Activated naive CD4-positive, alpha-beta T cell treated with Interleukin-2 at 50 U/mL for 16 hours (primary cell): Measurements from ENCODE around the gene HIC1.
A peak's percentile ranks its signal among the peaks of the same experiment; 100 is the strongest.

ENCODE experiments used
- DNase-seq: peaks from one replicate; pipeline ENCODE4 v3.0.0-alpha.2; 2020

HIC1 gene

GRCh38 chr17:2077040-2077439 lies 22.1 kb downstream of the HIC1 start:
- DNase-seq = no peak

DNA sequence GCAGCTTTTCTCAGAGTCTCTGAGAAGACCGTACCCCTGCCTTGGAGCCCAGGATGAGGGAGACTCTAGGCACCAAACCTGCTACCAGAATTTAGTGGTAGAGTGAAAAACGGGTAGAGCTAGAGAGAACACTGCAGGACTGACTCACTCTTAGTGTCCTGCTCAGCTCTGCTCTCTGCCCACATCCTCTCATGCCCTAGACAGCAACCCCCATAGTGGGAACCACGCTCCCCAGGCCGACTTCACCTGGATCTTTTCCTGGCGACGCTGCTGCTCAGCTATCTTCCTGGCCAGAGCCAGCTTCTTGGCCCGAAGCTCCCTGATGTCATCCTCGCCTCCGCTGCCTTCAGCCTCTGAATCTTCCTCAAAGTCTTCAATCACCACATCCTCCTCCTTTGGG lies 26.7 kb downstream of the HIC1 start:
- DNase-seq = no peak

DNA sequence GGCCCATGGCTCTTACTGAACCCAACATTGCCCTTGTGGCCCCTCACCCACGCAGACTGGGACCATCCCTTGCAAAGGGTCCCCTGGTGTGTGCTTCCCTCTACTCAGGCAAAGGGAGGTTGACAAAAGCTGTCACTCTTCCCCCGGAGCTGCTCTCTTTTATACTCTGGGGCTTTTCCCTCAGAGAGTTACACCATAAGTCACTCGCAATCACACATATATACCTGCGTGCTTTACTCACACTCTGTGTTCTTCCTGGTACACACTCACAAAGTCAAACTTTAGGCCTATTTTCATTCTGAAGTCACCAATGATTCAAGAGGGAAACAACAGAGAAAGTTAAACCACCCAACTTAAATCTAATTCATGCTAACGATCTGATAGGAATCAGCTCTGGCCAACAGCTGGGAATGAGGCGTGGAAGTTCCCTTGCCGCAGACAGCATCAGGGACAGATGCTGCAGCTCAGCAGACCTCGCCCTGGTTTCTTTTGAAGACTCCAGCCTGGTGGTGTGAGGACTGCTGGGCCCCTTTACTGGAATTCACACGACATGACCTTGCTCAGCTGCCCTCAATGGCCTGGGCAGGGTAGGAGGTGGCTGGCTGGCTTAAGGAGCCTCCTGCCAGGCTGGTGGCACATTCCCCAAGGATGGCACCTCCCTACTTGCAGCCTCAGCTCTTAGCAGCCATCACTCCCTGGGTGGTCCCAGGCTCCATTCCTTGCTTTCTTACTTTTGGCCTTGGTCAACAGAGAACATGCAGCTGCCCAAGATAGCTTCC lies 27.3 kb downstream of the HIC1 start:
- DNase-seq = no peak

DNA sequence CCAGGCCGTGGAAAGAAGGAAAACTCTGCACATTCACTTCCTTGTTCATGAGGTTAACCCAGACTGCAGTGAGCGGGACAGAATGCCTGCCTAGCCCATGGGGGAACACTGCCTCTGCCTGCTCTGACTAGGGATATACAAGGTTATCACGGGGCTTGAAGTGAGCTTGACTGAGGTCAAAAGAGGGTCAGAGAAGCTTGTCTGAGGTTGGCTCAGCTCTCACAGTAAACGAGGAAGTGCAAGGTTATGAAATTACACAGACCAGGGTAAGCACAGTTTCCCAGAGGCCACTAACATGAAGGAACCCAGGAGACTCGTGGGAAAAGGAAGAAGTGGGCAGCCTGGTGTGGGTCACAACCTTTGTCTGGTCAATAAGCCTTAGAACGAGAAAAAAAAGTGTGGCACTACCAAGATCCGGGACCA lies 28.7 kb downstream of the HIC1 start:
- DNase-seq = no peak

DNA sequence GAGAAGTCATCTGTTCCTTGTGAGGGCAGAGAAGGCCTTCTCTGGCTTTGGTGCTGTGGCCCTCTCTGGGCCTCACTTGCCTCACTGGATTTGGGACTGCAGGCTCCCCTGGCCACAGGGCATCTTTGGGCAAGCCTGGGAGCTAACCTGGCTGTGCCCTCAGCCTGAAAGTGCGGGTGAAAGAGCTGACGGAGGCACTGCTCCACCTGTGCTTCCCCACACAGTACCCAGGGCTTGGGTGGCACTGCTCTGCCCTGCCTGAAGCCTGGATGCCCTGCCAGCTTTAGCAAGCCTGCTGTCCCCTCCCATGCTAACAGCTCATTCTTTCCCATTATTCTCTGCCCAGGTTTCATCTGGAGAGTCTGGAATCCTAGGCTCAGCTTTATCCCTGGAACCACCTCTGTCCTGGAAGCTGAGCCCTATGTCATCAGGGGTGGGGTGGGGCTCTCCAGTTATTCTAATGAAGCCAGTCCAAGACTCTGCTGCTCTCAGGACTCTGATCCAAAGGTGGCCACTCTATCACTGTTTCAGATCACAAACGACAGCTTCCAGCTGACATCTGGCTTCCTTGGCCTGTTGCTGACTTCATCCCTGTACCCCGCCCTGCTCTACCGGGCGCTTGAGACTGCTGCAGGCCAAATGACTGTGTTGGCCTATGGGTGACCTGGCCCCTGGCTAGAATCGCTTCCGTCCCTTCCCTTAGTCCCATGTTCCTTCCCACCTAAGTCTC lies 29.3 kb downstream of the HIC1 start:
- no peak for DNase-seq

DNA sequence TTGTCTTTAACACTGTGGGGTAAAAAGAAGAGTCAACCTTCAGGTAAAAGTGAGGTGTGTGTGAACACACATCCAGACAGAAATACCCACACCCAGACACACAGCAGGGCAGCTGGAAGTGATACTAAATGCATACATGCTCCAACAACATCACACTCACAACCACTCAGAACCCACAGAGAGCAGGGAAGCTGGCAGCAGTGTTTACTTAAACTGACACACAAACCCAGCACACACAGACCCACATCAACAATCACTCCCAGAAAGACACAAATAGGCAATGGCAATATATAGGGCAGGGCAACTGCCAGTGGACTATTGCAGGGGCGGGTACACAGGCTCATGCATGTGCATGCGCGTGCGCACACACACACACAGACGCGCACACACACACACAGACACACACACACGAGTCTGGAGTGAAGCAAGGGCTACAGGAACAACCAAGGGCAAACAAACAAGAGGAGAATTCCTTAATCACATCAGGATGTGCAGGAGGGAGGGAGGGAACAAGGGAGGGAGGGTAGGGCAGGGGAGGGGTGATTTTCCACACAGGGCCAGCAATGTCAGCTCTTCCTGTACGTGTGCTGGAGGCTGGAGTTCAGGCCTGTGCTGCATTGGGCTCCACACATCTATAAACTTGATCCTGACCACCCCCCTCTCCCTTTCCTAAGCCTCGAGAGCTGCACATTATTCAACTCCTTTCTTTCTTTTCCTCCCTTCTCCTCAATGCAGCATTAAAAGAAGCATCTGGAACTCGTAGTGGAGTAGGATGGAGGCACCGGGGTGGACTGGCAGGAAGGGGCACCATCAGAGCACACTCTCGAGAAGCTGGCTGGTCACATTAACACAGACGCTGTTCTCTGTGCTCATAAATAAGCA lies 30.1 kb downstream of the HIC1 start:
- DNase-seq = no peak

GRCh38 chr17:2085648-2085949 lies 30.7 kb downstream of the HIC1 start:
- DNase-seq = no peak

GRCh38 chr17:2086306-2086705 lies 31.4 kb downstream of the HIC1 start:
- no peak for DNase-seq

DNA sequence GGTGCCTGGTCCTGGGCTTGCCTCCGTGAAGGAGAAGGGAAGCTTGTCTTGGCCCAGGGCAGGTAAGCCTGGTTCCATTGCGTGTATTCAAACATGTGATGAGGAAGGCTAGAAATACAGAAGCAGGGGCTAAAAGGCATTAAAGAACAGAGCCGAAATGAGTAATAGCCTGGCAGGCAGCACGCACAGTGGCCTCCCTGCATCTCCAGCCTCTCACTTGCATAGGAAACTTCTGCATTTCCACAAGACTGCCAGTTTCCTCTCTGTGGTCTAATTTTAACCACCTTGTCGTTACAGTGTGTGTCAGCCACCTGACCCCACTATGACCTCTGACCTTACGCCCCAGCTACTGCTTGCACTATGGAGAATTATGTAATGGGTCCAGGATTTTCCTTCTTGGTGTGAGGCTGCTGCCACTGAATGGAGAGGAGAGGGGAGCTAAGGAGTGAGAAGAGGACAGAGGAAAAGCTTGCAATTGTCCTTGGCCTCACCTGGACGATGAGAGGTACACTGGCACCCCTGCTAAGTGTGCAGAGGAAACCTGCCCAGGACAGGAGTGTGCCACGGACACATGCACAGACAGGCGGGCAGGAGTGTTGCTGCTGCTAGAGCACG lies 32.8 kb downstream of the HIC1 start:
- peak; percentile 66 for DNase-seq

DNA sequence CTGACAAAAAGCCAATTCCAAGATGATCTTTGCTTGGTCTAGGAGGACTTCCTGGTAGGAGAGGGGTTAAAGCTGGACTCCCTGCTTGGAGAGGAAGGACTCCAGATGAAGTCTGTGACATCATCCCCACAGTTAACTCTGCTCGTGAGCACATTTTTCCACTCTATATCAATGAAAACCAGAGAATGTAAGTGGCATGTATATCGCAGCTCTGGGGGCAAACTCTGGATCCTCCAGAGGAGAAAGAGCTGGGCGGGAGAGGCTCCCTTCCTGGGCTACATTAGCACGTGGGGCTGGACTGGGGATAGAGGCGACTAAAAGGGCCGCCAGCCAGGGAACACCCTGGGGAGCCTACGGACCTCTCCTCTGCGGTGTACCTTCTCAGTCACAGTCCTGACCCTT lies 34.1 kb downstream of the HIC1 start:
- DNase-seq = peak; percentile 14

DNA sequence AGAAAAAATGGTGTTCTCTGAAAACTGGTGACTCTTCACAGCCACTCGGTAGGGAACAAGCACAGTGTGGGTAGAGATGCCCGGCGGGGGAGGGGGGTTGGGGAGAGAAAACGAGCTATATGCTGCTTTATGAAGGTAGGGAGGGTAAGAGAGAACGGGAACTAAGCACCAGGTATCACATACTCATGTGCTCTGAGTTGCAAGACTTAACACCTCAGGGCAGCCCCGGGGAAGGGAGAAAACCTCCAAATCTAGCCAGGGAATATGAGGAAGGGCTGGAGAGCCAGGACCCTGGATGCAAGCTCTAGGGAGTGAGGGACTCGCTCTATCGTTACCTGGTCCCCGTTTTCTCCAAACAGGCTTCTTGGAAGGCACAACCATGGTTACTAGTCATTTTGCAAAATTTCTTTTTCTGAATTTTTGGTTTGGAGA lies 35.3 kb downstream of the HIC1 start:
- peak; percentile 34 for DNase-seq

- no peak for DNase-seq
These were observed 36.1 kb downstream of the HIC1 start for GRCh38 chr17:2090804-2091534.

DNA sequence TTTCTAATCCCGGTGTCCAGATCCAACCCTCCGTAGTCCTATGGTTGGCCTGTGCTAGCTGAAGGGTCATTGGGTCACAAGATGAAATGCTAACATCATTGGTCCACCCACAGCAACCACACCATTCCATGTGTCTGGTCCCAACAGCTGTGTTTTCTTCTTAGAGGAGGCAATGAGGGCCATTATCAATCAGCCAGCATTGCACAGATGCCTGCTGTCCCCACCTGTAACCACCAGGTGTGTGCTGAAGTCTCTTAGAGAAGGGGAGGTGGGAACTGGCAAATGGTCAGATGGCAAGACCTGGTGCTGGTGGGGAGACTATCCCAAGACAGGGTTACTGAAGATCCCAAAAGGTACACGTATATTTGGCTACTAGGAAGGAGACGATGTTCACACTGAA lies 37.4 kb downstream of the HIC1 start:
- DNase-seq = no peak

DNA sequence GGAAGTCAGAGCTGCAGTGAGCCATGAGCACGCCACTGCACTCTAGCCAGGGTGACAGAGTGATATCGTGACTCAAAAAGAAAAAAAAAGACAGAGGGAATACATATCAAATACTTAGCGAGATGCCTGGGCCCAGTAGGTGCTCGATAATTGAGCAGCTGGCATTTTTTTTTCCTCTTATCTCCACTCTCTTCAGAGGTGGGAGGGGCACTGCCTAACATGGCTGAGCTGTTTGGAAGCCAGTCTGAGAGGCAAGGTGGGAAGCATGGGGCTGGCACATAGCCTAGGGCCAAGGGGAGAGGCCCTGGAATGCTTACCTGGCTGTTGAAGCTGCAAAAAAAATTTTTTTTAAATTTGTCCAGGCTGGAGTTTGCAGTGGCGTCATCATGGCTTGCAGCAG lies 38.4 kb downstream of the HIC1 start:
- no peak for DNase-seq

DNA sequence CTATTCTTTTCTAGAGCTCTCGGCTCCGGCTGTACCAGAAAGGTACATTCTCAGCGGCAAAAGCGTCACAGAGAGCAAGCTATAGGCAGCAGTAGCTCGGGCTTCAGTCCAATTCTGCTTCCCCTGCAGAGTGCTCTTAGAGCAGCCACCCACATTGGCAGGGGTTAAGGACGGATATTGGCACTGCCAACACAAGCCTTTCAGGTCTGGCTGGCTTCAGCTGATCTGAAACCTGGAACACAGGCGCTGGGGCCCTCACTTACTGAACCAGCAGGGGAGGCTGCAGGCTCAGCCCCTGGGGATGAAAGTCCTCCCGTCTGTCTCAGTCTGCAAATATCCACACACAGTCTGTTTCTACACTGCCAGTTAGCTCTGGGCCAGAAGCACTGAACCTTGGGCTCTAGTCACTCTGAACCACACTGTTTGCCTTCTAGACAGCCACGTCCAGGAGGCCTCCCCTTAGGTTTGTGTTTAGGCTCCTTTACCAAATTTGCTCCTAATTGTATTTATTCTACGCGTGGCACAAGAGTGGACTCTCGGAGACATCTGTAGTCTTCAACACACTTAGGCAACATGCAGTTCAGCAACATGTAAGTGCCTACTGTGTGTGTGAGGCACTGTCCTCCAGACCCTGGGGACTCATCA lies 40.1 kb downstream of the HIC1 start:
- no peak for DNase-seq

GRCh38 chr17:2095536-2095910 lies 40.6 kb downstream of the HIC1 start:
- DNase-seq = no peak

DNA sequence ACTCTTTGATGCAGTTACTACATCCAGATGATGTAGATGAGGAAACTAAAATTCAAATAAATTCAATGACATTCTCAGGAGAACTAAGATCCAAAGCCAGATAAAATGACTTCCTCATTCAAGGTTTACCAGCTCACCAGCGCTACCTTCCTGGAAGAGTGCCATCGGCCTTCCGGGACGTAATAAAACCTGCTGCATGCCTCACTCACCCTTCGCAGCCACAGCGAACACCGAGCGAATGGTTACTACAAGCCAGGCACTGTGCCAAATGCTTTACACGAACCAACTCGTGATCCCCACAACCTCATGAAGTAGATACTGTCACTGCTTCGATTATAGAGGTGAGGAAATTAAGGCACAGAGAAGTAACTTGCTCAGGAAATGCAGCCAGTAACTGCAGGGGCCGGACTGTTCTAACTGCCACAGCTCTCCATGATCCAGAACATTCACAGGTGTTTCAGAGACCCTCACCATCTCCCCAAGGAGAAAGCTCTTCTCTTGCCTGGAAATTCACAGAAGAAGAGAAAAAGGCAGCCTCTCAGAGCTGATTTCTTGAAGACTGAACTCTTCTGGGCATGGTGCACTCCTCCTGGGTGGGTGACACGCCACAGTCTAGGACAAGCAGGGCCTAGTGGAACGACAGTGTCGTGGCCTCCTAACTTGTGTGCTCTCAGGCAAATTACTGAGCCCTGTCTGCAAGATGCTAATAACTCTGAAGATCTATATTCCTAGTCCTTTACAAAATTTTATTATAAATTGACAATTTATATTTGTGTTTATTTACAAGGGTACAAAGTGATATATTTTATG lies 46.8 kb downstream of the HIC1 start:
- peak; percentile 20 for DNase-seq

DNA sequence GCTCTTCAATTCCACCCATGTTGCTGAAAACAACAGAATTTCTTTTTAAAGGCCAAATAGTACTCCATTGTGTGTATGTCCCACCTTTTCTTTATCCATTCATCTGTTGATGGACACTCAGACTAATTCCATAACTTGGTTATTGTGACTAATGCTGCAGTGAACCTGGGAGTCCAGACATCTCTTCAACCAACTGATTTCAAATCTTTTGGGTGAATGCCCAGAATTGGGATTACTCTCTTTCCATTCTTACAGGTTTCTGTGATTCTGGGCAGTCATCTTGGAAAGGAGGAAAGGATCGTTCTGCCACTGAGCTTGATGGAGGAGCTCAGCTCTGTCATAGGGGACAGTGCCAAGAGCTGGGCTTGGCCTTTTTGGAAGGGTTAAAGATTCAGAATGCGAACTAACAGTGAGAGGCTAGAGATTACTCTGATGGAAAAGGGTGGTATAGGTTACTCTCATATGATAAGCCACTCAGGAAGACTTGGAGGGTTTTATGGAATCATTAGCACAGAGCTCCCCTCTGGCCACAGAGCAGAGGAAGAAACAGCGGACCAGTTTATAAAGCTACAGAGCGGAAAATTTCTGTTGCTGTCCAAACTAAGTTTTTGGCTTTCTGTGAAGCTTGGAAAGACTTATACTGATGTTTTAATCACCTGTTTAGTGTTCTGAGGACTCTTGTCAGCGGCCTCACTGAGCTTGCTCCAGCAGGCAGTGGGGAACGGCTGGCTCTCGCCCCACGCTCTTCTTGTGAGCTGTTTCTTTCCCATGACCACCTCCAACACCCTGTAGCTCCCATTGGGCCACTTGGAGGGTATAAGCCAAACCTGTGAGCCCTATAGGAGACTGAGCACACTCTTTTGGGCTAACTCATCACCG lies 48.3 kb downstream of the HIC1 start:
- DNase-seq = no peak

GRCh38 chr17:2105663-2106062 lies 50.8 kb downstream of the HIC1 start:
- no peak for DNase-seq

- DNase-seq = no peak
These were observed 51.5 kb downstream of the HIC1 start for GRCh38 chr17:2106308-2106955.
